Heart left ventricle (tissue), 13 donors: ENCODE results near the gene ITGA11.

Source experiments
- CTCF ChIP-seq, 12 donors: fragments of 200-600 bp; sonication (generic) in 4 of 12; IDR thresholded peaks; one replicate each; pipeline versions ENCODE4 v1.5.0 to v1.8.0; 2018 to 2022; ENCODE audit warnings: antibody characterized with exemption in 12 of 12, mild to moderate bottlenecking in 5 of 12
- POLR2A ChIP-seq, 2 donors: fragments of 450-650 bp; IDR thresholded peaks; one replicate each; pipeline ENCODE4 v1.6.1; 2017; ENCODE audit warnings: antibody characterized with exemption in 2 of 2, mild to moderate bottlenecking in 2 of 2, moderate library complexity in 2 of 2
- donor health status: ischemic (EF 13 %, LVEDD 7.1; RV severe dilation, severe dysfunction).
- donor health status: DM: no; HTN: yes; CAD: no.
- donor health status: DM: no; HTN: no; CAD: no.
- donor health status: ischemic (EF 25% LVEDD 6.9; RV normal size, moderate dysfunction).
- donor health status: ischemic (EF 25% LVEDD 5.7; RV mildly dilated, moderate dysfunction).
- donor health status: ischemic (EF 35%, LVEDD 5.7; RV mildly dilated, moderate dysfunction).
- donor health status: nonischemic (EF 11% LVEDD 7.7; RV severe dilation, severe dysfunction).
- donor health status: DM: yes; HTN: yes; CAD: no.
- donor health status: PGD.
- donor health status: ischemic (EF 29% LVEDD 5.4; RV normal size, mild dysfunction).
- donor health status: nonischemic (EF 23%, LVEDD 6.1; RV moderate dilation, normal function).

- TF ChIP-seq CTCF (IDR thresholded peaks at IDR 0.05) (no peak), POLR2A (IDR thresholded peaks at IDR 0.05) (no peak)
Measured at GRCh38 chr15:68463996-68464395, 32.0 kb upstream of the ITGA11 start.
